Psoas muscle (tissue), 8 donors: ENCODE measurements around the gene BTBD9. TPM values are rescaled to one million over a fixed set of nuclear protein-coding genes. Genes with fewer than 3 reads are reported as not detected.
A peak's percentile ranks its signal among the peaks of the same experiment; 100 is the strongest.

ENCODE experiments used
- ATAC-seq, 4 donors: fragments of 200-7000 bp; cut with Tn5 transposase; one replicate each; pipeline ENCODE4 v1.9.1; 2020; ENCODE audit warnings: moderate library complexity in 3 of 4, mild to moderate bottlenecking in 2 of 4
- DNase-seq, 2 donors: peaks; one replicate each; pipeline ENCODE4 v3.0.0-alpha.2; 2020
- H3K27ac ChIP-seq: fragments of 200-600 bp; one replicate; pipeline ENCODE4 v1.8.0; 2022
- H3K27me3 ChIP-seq, 3 donors: fragments of 200-600 bp in 1 of 3; one replicate each; pipeline versions ENCODE4 v1.6.1 to v1.8.0; 2013 to 2022; ENCODE audit warnings: low read length in 2 of 3, mild to moderate bottlenecking in 2 of 3, moderate library complexity in 1 of 3; ENCODE audit not compliant: insufficient read depth in 3 of 3
- H3K36me3 ChIP-seq, 2 donors: fragments of 200-600 bp in 1 of 2; one replicate each; pipeline versions ENCODE4 v1.6.1 to v1.8.0; 2013 to 2022; ENCODE audit warnings: low read depth in 1 of 2, mild to moderate bottlenecking in 1 of 2, moderate library complexity in 1 of 2; ENCODE audit not compliant: insufficient read depth in 1 of 2
- H3K4me1 ChIP-seq: fragments of 200-600 bp; one replicate; pipeline ENCODE4 v1.8.0; 2022
- H3K4me3 ChIP-seq: fragments of 200-600 bp; one replicate; pipeline ENCODE4 v1.8.0; 2022; ENCODE audit warnings: mild to moderate bottlenecking
- H3K9me3 ChIP-seq: fragments of 200-600 bp; one replicate; pipeline ENCODE4 v1.8.0; 2022
- whole genome bisulfite sequencing, 3 donors: extraction: QIAGEN DNeasy Blood & Tissue Kit; methylation state at CpG; one replicate each; pipeline versions ENCODE4 v1.1.6 to v1.1.7; 2013; 5-methylcytosine and 5-hydroxymethylcytosine counted together
- intact Hi-C, 2 donors: fragments of 100-400 bp; cut with DNase I; formaldehyde crosslinking; loops; one replicate each; pipeline versions ENCODE4 v1.11.0 to v1.14.2; 2022
- polyA plus RNA-seq, 3 donors: library from polyadenylated mRNA; stranded (reverse); fragments of 200-250 nt; gene quantifications; one replicate each; pipeline ENCODE4 v1.2.3, GENCODE V29; 2013
- total RNA-seq, 4 donors: library from RNA; stranded (reverse); fragmentation: NEBNext Ultra II Directional in 2 of 4; extraction: Animal tissue kit (Norgen Biotek cat#: 25700) in 2 of 4; gene quantifications; one replicate each; pipeline versions ENCODE4 v1.2.1 to v1.2.4, GENCODE V29; 2021 to 2023
- TF ChIP-seq, protein P1 (sequence below): fragments of 200-600 bp; IDR thresholded peaks from one replicate; pipeline ENCODE4 v1.8.0; 2022; ENCODE audit warnings: antibody characterized with exemption
- donor health status: healthy with polysubstance abuse.
- donor health status: DM: no; HTN: no; CAD: no; lungs with moderate emphysema.
- donor health status: Bipolar disorder and iron deficiency.
- donor health status: healthy.
- donor health status: DM: yes; HTN: yes; CAD: no.
- donor health status: DM: no; HTN: no; CAD: no.
- donor health status: DM: no; HTN: no; CAD: no.
- donor health status: DM: yes; HTN: yes; CAD: no.

BTBD9 gene
- total and polyA plus RNA-seq, 7 donors = 2.3 to 10.9 (median 8.4) TPM

DNA sequence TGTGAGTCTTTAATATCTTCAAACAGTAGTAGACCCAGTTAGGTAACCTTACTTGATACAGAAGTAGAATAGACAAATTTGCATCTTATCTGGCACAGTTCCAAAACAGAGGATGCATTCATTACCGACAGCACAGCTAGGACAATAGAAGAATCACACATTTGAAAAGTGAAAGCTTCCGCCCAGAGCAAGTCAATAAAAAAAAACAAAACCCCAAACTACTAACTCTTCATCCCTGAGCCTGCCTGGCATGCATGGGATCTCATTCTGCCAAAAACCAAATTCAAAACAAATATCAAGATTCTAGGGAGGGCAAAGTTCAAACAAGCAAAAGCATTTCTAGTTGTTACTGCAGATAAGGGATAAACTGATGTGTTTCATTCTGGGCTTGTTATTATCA lies 235.4 kb downstream of the BTBD9 start:
- Histone ChIP-seq H3K36me3 (no peaks in the 10 kb centered on the region), H3K4me1 (peaks cover 13% of the 10 kb centered on the region), H3K9me3 (no peaks in the 10 kb centered on the region), H3K4me3 (no peak overlapping the region), H3K27ac (no peak overlapping the region), H3K27me3 (no peaks in the 10 kb centered on the region)
- DNase-seq (no peak), ATAC-seq (no peak)
- intact Hi-C loops = no loop called here
- 39 to 55% (median 53%) methylated on average over 2 of the region's 2 CpGs for WGBS, 3 donors
- TF ChIP-seq, protein P1, sequence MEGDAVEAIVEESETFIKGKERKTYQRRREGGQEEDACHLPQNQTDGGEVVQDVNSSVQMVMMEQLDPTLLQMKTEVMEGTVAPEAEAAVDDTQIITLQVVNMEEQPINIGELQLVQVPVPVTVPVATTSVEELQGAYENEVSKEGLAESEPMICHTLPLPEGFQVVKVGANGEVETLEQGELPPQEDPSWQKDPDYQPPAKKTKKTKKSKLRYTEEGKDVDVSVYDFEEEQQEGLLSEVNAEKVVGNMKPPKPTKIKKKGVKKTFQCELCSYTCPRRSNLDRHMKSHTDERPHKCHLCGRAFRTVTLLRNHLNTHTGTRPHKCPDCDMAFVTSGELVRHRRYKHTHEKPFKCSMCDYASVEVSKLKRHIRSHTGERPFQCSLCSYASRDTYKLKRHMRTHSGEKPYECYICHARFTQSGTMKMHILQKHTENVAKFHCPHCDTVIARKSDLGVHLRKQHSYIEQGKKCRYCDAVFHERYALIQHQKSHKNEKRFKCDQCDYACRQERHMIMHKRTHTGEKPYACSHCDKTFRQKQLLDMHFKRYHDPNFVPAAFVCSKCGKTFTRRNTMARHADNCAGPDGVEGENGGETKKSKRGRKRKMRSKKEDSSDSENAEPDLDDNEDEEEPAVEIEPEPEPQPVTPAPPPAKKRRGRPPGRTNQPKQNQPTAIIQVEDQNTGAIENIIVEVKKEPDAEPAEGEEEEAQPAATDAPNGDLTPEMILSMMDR = no peak

DNA sequence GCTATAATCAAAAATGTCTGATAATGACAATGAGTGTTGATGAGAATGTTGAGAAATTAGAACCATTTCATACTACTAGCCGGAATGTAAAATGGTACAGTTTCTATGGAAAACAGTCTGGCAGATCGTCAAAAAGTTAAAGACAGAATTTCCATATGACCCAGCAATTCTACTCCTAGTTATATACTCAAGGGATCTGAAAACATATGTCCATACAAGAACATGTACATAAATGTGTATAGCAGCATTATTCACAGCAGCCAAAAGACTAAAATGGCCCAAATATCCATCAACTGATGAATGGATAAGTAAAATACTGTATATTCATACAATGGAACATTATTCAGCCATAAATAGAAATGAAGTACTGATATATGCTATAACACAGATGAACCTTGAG lies 236.2 kb downstream of the BTBD9 start:
- Histone ChIP-seq H3K27me3 (no peaks in the 10 kb centered on the region), H3K4me3 (no peak overlapping the region), H3K36me3 (no peaks in the 10 kb centered on the region), H3K9me3 (no peaks in the 10 kb centered on the region), H3K4me1 (peaks cover 13% of the 10 kb centered on the region), H3K27ac (no peak overlapping the region)
- ATAC-seq (no peak), DNase-seq (no peak)
- 79 to 85% (median 82%) methylated on average over 2 of the region's 2 CpGs for WGBS, 3 donors
- TF ChIP-seq, protein P1 = no peak
- intact Hi-C loops = no loop called here

DNA sequence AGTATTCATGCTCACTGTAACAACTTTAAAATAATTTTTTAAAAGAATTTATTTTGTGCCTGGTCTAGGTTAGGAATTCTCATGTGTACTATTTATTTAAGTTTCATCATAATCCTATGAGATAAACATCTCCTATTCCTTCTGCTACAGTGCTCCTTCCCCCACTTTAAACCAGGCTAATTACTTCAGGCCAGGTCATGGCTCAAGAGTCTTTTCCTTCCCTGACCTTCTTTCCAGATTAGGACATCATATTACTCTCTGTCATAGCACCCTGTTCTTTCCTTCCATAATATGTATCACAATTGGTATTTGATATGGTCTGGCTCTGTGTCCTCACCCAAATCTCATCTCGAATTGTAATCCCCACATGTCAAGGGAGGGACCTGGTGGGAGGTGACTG lies 239.0 kb downstream of the BTBD9 start:
- Histone ChIP-seq H3K27ac (no peak overlapping the region), H3K9me3 (no peaks in the 10 kb centered on the region), H3K36me3 (no peaks in the 10 kb centered on the region), H3K4me1 (peaks cover 13% of the 10 kb centered on the region), H3K27me3 (no peaks in the 10 kb centered on the region), H3K4me3 (no peak overlapping the region)
- no peak for DNase-seq
- peak in 2 of 4 donors; percentile 46 to 52 for ATAC-seq
- 29 to 65% (median 39%) methylated on average over 1 of the region's 1 CpG for WGBS, 3 donors
- intact Hi-C loops = no loop called here
- TF ChIP-seq, protein P1 = no peak

DNA sequence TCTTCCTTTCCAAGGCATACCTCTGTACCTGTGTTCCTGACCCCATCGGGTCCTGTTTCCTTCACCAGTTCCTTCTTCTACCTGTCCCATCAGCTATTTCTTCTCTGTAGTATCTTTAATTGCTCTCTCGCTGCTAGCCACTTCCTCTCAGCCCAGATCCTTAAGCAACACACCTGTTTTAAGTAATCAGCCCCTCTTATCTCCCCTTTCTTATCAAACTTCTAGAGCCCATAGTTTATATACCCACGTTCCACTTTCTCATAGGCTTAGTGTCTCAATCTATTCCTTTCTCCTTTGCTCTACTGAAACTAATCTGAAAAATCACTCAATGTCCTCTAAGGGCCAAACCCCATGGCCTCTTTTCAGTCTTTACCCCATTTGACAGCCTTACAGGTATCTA lies 239.6 kb downstream of the BTBD9 start:
- H3K27me3 ChIP-seq = no peaks in the 10 kb centered on the region
- TF ChIP-seq, protein P1 = no peak
- intact Hi-C loops = no loop called here
- peaks cover 9% of the 10 kb centered on the region for H3K4me1 ChIP-seq
- no peak for DNase-seq
- ATAC-seq = no peak
- H3K4me3 ChIP-seq = no peak overlapping the region
- no peak overlapping the region for H3K27ac ChIP-seq
- no peaks in the 10 kb centered on the region for H3K9me3 ChIP-seq
- no peaks in the 10 kb centered on the region for H3K36me3 ChIP-seq
- WGBS, 3 donors = 90 to 97% (median 90%) methylated on average over 3 of the region's 3 CpGs

DNA sequence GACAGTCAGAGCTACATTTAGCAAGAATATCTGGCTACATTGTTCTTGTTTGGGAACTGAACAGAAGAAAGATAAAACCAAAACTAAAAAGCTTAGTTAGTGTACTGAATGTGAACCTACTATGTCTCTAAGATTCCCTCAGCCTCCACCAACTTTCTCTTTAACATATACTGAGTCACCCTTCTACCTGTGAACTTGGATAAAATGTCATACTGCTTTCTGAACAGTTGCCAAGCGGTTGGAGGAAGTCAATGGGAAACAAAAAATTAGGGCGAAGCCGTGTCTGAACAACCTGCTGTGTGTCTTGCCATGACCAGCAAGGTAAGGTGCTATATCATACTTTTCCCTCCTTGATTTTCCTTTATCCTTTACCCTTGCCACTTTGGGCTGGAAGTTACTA lies 243.5 kb downstream of the BTBD9 start:
- ATAC-seq (no peak), DNase-seq (no peak)
- TF ChIP-seq, protein P1 = no peak
- Histone ChIP-seq H3K4me1 (peaks cover 12% of the 10 kb centered on the region), H3K36me3 (no peaks in the 10 kb centered on the region), H3K4me3 (no peak overlapping the region), H3K9me3 (no peaks in the 10 kb centered on the region), H3K27me3 (no peaks in the 10 kb centered on the region), H3K27ac (no peak overlapping the region)
- intact Hi-C loops = no loop called here
- 90 to 95% (median 90%) methylated on average over 3 of the region's 3 CpGs for WGBS, 3 donors
